Liver (tissue), 9 donors: ENCODE results near the gene MLLT10. TPM values are rescaled to one million over a fixed set of nuclear protein-coding genes. Genes with fewer than 3 reads are reported as not detected.

ENCODE experiments used
- DNase-seq: peaks from one replicate; pipeline ENCODE4 v3.0.0-alpha.2; 2017; ENCODE audit warnings: low spot score
- H3K27ac ChIP-seq, 2 donors: one replicate each; pipeline ENCODE4 v1.7.0; 2013; ENCODE audit warnings: inconsistent platforms in 2 of 2, low read length in 2 of 2, control low read depth in 1 of 2, low read depth in 1 of 2, mild to moderate bottlenecking in 1 of 2
- H3K27me3 ChIP-seq, 4 donors: one replicate each; pipeline versions ENCODE4 v1.6.1 to v1.7.0; 2013; ENCODE audit warnings: low read length in 3 of 4, inconsistent platforms in 1 of 4, mild to moderate bottlenecking in 1 of 4, moderate library complexity in 1 of 4; ENCODE audit not compliant: control insufficient read depth in 4 of 4, insufficient read depth in 4 of 4
- H3K36me3 ChIP-seq, 4 donors: one replicate each; pipeline versions ENCODE4 v1.6.1 to v1.7.0; 2013; ENCODE audit warnings: low read length in 3 of 4, mild to moderate bottlenecking in 3 of 4, low read depth in 1 of 4, moderate library complexity in 1 of 4; ENCODE audit not compliant: control insufficient read depth in 4 of 4, insufficient read depth in 3 of 4
- H3K4me1 ChIP-seq, 4 donors: one replicate each; pipeline versions ENCODE4 v1.6.1 to v1.7.0; 2013; ENCODE audit warnings: low read length in 3 of 4, mild to moderate bottlenecking in 3 of 4, moderate library complexity in 1 of 4; ENCODE audit not compliant: control insufficient read depth in 4 of 4, insufficient read depth in 4 of 4
- H3K4me3 ChIP-seq, 3 donors: one replicate each; pipeline versions ENCODE4 v1.6.1 to v1.7.0; 2013; ENCODE audit warnings: low read length in 3 of 3, control low read depth in 1 of 3, low read depth in 1 of 3, mild to moderate bottlenecking in 1 of 3
- H3K9ac ChIP-seq, 2 donors: one replicate each; pipeline ENCODE4 v1.7.0; 2013; ENCODE audit warnings: low read length in 2 of 2, mild to moderate bottlenecking in 2 of 2, moderate library complexity in 2 of 2, control low read depth in 1 of 2, low read depth in 1 of 2
- H3K9me3 ChIP-seq, 4 donors: one replicate each; pipeline versions ENCODE4 v1.6.1 to v1.7.0; 2013; ENCODE audit warnings: low read length in 3 of 4; ENCODE audit not compliant: control insufficient read depth in 4 of 4
- GABPA ChIP-seq, 2 donors: IDR thresholded peaks in 1 of 2; conservative IDR thresholded peaks in 1 of 2; 2 replicates each; pipeline ENCODE4 v1.6.1; 2016; ENCODE audit warnings: antibody characterized with exemption in 2 of 2, mild to moderate bottlenecking in 1 of 2, moderate library complexity in 1 of 2
- HNF4A ChIP-seq, 2 donors: conservative IDR thresholded peaks; 2 replicates each; pipeline ENCODE4 v1.6.1; 2016; ENCODE audit warnings: antibody characterized with exemption in 2 of 2, mild to moderate bottlenecking in 2 of 2
- JUND ChIP-seq, 2 donors: IDR thresholded peaks; 2 replicates each; pipeline ENCODE4 v1.6.1; 2016; ENCODE audit warnings: antibody characterized with exemption in 2 of 2
- NR2F2 ChIP-seq: IDR thresholded peaks from 2 replicates; pipeline ENCODE4 v1.6.1; 2016; ENCODE audit warnings: antibody characterized with exemption
- RAD21 ChIP-seq, 2 donors: IDR thresholded peaks; 2 replicates each; pipeline ENCODE4 v1.6.1; 2016; ENCODE audit warnings: antibody characterized with exemption in 2 of 2, mild to moderate bottlenecking in 2 of 2
- RXRA ChIP-seq, 2 donors: IDR thresholded peaks; 2 replicates each; pipeline ENCODE4 v1.6.1; 2017 to 2018; ENCODE audit warnings: antibody characterized with exemption in 2 of 2, mild to moderate bottlenecking in 1 of 2
- SP1 ChIP-seq: IDR thresholded peaks from 2 replicates; pipeline ENCODE4 v1.6.1; 2018; ENCODE audit warnings: antibody characterized with exemption, mild to moderate bottlenecking
- YY1 ChIP-seq: IDR thresholded peaks from 2 replicates; pipeline ENCODE4 v1.6.1; 2016; ENCODE audit warnings: antibody characterized with exemption, mild to moderate bottlenecking
- WGBS: extraction: QIAGEN DNeasy Blood & Tissue Kit; methylation state at CpG from one replicate; pipeline ENCODE4 v1.1.7; 2013; 5-methylcytosine and 5-hydroxymethylcytosine counted together
- polyA plus RNA-seq, 2 donors: library from polyadenylated mRNA; stranded (reverse) in 1 of 2; unstranded in 1 of 2; fragments of 200-250 nt in 1 of 2; fragments of >200 nt in 1 of 2; fragmentation: Nextera tagmentation in 1 of 2; extraction: Ambion mirVana in 1 of 2; gene quantifications; one replicate each; pipeline versions ENCODE4 v1.2.1 to v1.2.3, GENCODE V29; 2013 to 2015
- total RNA-seq, 2 donors: library from RNA; depleted of rRNA; stranded (reverse); fragments of >200 nt; gene quantifications; one replicate each; pipeline ENCODE4 v1.2.3, GENCODE V29; 2014
- TF ChIP-seq, protein P1 (sequence below): IDR thresholded peaks from 2 replicates; pipeline ENCODE4 v1.6.1; 2016; ENCODE audit warnings: antibody characterized with exemption, mild to moderate bottlenecking
- TF ChIP-seq, protein P2 (sequence below): IDR thresholded peaks from 2 replicates; pipeline ENCODE4 v1.6.1; 2016; ENCODE audit warnings: antibody characterized with exemption
- TF ChIP-seq, protein P3 (sequence below): fragments of 150-350 bp; IDR thresholded peaks from 2 replicates; pipeline ENCODE4 v1.5.1; 2017; ENCODE audit warnings: improper control_type of control experiment, low read depth, low read length; ENCODE audit not compliant: missing input control
- donor health status: healthy.
- donor health status: healthy.
- donor health status: healthy.
- donor health status: healthy.
- donor health status: healthy.

Gene MLLT10
- total and polyA plus RNA-seq, 4 donors: 11.9 to 47.4 (median 22.6) TPM

DNA sequence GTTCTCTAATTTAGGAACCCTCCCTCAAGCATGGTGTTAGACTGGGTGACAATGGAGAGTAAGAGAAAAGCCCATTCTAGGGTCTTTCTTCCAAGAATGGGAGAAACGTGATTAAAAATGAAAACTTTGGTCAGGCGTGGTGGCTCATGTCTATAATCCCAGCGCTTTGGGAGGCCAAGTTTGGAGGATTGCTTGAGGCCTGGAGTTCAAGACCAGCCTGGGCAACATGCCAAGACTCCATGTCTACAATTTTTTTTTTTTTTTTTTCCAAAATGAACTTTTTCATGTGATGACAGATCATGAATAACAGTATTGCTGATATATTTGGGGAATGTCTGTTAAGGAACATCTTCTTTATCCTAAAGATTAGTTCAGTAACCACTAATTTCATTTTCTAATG, 194.6 kb downstream of the MLLT10 start:
- peaks cover 0 to 11% (median 7%) of the 10 kb centered on the region in 4 donors for H3K36me3 ChIP-seq
- DNase-seq: no peak
- H3K27me3 ChIP-seq: no peaks in the 10 kb centered on the region
- H3K9ac ChIP-seq: no peak overlapping the region
- H3K4me3 ChIP-seq: no peak overlapping the region
- peaks cover 2 to 16% (median 11%) of the 10 kb centered on the region in 4 donors for H3K4me1 ChIP-seq
- H3K9me3 ChIP-seq: no peaks in the 10 kb centered on the region
- H3K27ac ChIP-seq: no peak overlapping the region
- WGBS: 96% methylated on average over 3 of the region's 3 CpGs
- TF ChIP-seq, protein P1, sequence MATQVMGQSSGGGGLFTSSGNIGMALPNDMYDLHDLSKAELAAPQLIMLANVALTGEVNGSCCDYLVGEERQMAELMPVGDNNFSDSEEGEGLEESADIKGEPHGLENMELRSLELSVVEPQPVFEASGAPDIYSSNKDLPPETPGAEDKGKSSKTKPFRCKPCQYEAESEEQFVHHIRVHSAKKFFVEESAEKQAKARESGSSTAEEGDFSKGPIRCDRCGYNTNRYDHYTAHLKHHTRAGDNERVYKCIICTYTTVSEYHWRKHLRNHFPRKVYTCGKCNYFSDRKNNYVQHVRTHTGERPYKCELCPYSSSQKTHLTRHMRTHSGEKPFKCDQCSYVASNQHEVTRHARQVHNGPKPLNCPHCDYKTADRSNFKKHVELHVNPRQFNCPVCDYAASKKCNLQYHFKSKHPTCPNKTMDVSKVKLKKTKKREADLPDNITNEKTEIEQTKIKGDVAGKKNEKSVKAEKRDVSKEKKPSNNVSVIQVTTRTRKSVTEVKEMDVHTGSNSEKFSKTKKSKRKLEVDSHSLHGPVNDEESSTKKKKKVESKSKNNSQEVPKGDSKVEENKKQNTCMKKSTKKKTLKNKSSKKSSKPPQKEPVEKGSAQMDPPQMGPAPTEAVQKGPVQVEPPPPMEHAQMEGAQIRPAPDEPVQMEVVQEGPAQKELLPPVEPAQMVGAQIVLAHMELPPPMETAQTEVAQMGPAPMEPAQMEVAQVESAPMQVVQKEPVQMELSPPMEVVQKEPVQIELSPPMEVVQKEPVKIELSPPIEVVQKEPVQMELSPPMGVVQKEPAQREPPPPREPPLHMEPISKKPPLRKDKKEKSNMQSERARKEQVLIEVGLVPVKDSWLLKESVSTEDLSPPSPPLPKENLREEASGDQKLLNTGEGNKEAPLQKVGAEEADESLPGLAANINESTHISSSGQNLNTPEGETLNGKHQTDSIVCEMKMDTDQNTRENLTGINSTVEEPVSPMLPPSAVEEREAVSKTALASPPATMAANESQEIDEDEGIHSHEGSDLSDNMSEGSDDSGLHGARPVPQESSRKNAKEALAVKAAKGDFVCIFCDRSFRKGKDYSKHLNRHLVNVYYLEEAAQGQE: no peak

DNA sequence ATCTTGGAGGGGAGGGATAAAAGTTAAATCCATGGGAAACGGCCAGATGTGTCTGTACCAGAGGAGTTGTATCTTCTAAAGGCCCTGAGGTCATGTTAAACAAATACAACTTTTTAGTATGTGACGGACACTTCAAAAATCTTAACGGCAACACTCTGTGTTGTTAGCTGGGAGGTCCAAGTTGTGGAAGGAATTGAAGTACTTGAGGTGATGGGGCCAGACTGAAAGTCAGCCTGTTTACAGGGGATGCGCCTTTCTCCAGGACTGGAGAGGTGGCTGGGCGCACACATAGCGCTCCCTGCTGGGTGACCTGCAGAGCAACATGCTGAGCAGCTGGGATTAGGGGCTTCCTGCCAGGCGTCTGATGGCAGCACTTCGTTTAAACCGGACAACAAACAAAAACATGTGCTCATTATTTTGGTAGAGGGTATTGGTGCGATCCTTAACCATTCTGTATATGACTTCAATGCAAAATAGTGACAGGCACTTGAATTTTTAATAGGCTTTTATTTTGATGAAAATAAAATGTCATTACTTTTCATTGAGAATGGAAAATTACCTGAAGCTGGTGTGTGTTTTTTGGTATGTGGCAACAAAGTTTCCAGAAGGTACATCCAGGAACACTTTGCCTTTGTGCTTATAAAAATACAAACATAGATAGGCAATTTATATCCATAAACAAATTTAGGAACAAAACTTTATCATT, 198.2 kb downstream of the MLLT10 start:
- H3K9ac ChIP-seq: no peak overlapping the region
- H3K9me3 ChIP-seq: no peaks in the 10 kb centered on the region
- H3K27ac ChIP-seq: no peak overlapping the region
- peaks cover 0 to 5% (median 1%) of the 10 kb centered on the region in 4 donors for H3K4me1 ChIP-seq
- peaks cover 2 to 21% (median 15%) of the 10 kb centered on the region in 4 donors for H3K36me3 ChIP-seq
- TF ChIP-seq YY1 (no peak), SP1 (no peak), HNF4A (conservative IDR thresholded peaks at IDR 0.05) (peak in 1 of 2 donors; percentile 17), NR2F2 (no peak), RAD21 (IDR thresholded peaks at IDR 0.05) (peak; percentile 86 to 94)
- TF ChIP-seq, protein P2, sequence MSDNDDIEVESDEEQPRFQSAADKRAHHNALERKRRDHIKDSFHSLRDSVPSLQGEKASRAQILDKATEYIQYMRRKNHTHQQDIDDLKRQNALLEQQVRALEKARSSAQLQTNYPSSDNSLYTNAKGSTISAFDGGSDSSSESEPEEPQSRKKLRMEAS: peak; percentile 6
- TF ChIP-seq, protein P3, sequence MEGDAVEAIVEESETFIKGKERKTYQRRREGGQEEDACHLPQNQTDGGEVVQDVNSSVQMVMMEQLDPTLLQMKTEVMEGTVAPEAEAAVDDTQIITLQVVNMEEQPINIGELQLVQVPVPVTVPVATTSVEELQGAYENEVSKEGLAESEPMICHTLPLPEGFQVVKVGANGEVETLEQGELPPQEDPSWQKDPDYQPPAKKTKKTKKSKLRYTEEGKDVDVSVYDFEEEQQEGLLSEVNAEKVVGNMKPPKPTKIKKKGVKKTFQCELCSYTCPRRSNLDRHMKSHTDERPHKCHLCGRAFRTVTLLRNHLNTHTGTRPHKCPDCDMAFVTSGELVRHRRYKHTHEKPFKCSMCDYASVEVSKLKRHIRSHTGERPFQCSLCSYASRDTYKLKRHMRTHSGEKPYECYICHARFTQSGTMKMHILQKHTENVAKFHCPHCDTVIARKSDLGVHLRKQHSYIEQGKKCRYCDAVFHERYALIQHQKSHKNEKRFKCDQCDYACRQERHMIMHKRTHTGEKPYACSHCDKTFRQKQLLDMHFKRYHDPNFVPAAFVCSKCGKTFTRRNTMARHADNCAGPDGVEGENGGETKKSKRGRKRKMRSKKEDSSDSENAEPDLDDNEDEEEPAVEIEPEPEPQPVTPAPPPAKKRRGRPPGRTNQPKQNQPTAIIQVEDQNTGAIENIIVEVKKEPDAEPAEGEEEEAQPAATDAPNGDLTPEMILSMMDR: peak; percentile 68
- no peaks in the 10 kb centered on the region for H3K27me3 ChIP-seq
- peak; percentile 56 for DNase-seq
- WGBS: 33% methylated on average over 10 of the region's 10 CpGs
- H3K4me3 ChIP-seq: no peak overlapping the region

DNA sequence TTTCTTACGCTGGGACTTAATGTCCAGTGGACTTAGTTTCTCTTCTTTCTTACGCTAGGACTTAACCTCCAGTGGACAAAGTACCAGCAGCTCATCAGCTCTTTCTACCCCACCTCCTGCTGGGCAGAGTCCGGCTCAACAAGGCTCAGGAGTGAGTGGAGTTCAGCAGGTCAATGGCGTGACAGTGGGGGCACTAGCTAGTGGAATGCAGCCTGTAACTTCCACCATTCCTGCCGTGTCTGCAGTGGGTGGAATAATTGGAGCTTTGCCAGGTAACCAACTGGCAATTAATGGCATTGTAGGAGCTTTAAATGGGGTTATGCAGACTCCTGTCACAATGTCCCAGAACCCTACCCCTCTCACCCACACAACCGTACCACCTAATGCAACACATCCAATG, 199.7 kb downstream of the MLLT10 start:
- peak; percentile 36 to 77 for TF ChIP-seq HNF4A (conservative IDR thresholded peaks at IDR 0.05)
- peak in 1 of 2 donors; percentile 34 for TF ChIP-seq RAD21 (IDR thresholded peaks at IDR 0.05)
- peak in 1 of 2 donors; percentile 67 for TF ChIP-seq RXRA (IDR thresholded peaks at IDR 0.05)
- TF ChIP-seq, protein P1: no peak
- TF ChIP-seq GABPA (IDR thresholded peaks at IDR 0.05 in 1 of 2, conservative IDR thresholded peaks at IDR 0.05 in 1 of 2): no peak
- no peak for TF ChIP-seq JUND (IDR thresholded peaks at IDR 0.05)
- no peak for DNase-seq
- Histone ChIP-seq H3K27ac (no peak overlapping the region), H3K9me3 (no peaks in the 10 kb centered on the region), H3K27me3 (no peaks in the 10 kb centered on the region), H3K4me1 (peaks cover 0 to 5% (median 1%) of the 10 kb centered on the region in 4 donors), H3K4me3 (no peak overlapping the region), H3K9ac (no peak overlapping the region), H3K36me3 (peaks cover 2 to 22% (median 17%) of the 10 kb centered on the region in 4 donors)
- WGBS: 69% methylated on average over 6 of the region's 6 CpGs
